Caki2 (cell line): ENCODE results near the gene TEX261. TPM values are rescaled to one million over a fixed set of nuclear protein-coding genes. Genes with fewer than 3 reads are reported as not detected.
"Not testable (repeated sequence)": the region's sequence is repeated elsewhere in the genome, so short reads cannot be mapped to it uniquely, and the experiment has no call there.

Experiments used
- DNase-seq: peaks from one replicate; pipeline ENCODE4 v3.0.0-alpha.2; 2015; ENCODE audit warnings: low read depth
- in situ Hi-C: cut with HindIII; loops from 2 replicates; pipeline ENCODE4 v1.10.0; 2016; ENCODE audit warnings: low sequenced_read_pairs, low pct_unique_long_range_greater_than_20kb, mixed read lengths
- total RNA-seq: library from RNA; depleted of rRNA; stranded (reverse); fragments of >200 nt; shearing (Covaris generic); gene quantifications from 2 replicates; pipeline ENCODE4 v1.2.3, GENCODE V29; 2014; ENCODE audit warnings: low replicate concordance

The TEX261 gene
- total RNA-seq, 1 experiment from 2014 or later = 33.2 TPM

DNA sequence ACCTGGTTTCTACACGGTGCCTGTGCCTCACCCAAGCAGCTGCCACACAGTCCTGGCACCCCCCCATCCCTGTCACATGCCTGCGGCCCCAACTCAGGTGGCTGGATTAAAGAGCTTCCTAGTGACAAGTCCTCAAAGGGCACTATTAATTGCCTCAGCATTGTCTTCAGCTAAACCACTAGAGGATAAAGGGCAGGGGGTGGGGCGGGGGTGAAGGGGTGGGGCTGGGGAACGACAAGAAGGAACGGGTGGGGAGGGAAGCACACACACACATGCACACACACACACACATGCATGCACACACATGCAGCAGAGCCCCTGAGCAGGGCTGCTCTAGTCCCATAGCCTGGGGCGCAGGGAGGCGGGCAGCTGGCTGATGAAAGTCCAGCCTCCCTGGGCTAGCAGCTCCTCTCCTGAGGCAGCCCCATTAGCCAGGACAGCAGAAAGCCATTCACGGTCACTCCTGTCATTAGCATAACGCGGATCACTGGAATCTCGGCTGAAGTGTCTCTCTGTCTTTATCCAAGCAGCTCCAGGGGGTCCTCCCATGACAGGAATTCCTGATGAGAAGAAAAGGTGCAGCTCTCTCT lies 7.4 kb upstream of the TEX261 start:
- in situ Hi-C loops = no loop called here
- DNase-seq = no peak

DNA sequence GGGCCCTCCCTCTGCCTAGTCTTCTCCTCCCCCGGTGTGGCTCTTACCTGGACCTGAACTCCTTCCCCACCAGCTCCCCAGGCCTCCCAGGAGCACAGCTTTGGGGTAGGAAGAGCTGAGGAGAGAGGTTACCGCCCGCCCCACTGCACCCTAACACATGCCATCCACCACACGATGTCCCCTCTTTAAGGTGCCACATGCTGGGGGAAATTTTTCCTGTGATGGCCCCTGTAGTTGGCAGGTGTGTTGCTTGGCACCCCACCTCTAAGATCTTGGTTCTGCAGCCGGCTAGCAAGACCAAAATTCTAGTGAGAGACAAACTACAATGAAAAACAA lies 6.9 kb upstream of the TEX261 start:
- no peak for DNase-seq
- in situ Hi-C loops = no loop called here

DNA sequence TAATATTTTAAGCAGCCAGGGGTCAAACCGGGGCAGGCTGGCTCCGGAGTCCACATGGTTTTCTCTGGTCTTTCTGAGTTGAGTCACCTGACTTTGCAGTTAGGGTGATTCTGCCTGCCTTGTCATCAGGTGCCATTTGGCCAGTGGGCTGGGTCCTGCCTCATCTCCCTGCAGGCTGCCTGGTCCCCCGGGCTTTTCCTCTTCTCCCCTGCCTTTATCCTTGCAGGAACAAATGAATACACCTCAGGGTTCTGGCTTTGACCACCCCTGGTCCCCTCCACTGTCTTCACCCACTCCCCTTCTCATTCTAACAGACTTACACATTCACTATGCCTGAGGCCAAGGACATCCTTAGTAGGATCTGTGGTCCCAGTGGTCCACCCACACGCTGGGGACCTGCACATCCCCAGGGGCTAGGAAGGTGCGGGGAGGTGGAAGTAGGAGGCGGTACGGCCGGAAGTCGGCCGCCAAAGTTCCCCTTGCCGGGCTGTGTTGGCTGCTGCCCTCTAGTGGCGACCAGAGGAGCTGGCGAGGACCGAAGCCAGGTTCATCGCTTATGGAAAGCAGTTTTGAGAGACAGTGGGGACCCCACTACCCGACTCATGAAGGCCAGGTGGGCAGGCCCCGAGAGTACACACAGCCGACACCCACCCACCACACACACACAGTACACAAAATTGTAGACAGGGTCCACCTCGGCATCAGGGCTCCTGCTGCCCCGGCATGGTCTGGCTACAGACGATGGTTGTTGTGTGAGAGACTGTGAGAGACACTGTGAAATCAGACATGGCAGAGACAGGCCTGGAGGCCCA lies 6.3 kb upstream of the TEX261 start:
- in situ Hi-C loops = no loop called here
- peak; percentile 49 for DNase-seq

DNA sequence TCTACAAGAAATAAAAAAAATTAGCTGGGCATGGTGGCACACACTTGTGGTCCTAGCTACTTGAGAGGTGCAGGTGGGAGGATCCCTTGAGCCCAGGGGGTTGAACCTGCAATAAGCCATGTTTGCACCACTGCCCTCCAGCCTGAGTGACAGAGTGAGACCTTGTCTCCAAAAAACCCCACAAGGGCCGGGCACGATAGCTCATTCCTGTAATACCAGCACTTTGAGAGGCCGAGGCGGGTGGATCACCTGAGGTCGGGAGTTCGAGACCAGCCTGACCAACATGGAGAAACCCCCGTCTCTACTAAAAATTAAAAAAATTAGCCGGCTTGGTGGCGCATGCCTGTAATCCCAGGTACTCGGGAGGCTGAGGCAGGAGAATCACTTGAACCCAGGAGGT lies 5.3 kb upstream of the TEX261 start:
- DNase-seq, in situ Hi-C loops: not testable (repeated sequence)

DNA sequence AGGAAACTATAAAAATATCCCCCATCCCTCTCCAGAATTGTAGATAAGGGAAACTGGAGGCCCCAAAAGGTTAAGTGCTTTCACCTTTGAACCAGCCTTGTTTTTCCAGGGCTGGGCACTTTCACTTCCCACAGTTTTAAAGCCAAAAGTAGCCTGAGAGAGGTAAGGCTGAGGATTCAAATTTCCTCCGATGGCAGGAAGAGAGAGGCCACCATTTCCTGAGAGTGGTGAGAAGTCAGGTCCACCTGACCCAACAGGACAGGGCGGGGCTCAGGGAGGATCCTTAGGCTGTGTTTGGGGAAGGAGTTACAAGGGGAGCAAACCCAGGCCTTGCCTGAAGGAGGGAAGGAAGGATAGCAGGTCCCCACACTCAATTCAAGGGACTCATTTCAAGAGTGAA lies 4.7 kb upstream of the TEX261 start:
- DNase-seq = no peak
- in situ Hi-C loops = no loop called here

DNA sequence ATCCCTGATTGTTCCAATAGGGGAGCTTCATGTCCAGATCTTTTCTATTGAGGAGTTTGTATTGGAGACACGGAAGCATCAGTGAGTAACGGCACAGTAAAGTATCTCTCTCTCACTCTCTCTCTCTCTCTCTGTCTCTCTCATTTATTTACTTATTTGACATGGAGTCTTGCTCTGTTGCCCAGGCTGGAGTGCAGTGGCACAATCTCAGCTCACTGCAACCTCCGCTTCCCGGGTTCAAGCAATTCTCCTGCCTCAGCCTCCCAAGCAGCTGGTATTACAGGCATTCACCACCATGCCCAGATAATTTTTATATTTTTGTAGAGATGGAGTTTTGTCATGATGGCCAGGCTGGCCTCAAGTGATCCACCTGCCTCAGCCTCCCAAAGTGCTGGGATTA lies 4.2 kb upstream of the TEX261 start:
- DNase-seq, in situ Hi-C loops: not testable (repeated sequence)

DNA sequence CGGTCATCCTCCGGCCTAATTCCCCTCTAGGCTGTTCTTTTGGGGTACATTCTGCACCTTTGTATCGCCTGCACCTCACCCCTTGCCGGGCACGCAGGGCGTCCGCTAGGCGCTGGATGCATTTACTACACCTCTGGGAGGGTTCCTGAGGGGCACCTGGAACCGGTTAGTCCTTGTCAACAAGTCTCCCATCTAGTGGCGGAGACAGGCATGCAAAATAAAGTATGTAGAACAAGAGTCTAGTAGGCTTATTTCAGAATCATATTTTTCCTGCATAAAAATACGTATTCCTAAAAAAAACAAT lies 705 bp upstream of the TEX261 start:
- in situ Hi-C loops = no loop called here
- DNase-seq = peak; percentile 40

DNA sequence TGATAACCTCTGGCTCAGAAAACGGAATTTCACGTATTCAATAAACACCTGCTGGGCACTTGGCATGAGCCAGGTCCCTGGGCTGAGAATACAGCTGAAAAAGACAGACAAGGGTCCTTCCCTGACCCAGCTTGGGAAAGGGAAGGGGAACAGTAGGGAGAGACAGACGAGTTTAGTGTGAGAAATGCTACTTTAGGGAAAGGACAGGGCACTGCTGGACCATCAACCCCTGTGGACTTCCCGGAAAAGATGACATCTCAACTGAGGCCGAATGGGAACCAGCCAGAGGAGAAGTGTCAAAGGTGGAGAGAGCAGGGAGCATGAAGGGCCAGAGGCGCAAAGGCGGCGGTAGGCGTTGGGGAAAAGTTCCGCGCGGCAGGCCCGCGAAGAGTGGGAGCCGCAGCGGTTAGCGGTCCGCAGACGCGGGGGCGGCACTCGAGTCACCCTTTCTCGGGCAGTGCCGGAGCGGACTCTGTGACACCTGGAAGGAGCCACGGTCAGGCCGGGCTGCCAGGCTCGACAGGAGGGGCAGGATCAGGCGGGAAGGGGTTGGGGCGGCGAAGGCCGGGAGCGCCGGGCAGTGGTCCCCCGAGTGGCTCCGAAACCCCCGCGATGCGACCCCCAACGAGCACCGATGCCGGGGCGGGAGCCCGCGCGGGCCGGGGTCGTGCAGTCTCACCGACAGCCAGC lies 519 bp downstream of the TEX261 start:
- peak; percentile 18 for DNase-seq
- in situ Hi-C loops = no loop called here

DNA sequence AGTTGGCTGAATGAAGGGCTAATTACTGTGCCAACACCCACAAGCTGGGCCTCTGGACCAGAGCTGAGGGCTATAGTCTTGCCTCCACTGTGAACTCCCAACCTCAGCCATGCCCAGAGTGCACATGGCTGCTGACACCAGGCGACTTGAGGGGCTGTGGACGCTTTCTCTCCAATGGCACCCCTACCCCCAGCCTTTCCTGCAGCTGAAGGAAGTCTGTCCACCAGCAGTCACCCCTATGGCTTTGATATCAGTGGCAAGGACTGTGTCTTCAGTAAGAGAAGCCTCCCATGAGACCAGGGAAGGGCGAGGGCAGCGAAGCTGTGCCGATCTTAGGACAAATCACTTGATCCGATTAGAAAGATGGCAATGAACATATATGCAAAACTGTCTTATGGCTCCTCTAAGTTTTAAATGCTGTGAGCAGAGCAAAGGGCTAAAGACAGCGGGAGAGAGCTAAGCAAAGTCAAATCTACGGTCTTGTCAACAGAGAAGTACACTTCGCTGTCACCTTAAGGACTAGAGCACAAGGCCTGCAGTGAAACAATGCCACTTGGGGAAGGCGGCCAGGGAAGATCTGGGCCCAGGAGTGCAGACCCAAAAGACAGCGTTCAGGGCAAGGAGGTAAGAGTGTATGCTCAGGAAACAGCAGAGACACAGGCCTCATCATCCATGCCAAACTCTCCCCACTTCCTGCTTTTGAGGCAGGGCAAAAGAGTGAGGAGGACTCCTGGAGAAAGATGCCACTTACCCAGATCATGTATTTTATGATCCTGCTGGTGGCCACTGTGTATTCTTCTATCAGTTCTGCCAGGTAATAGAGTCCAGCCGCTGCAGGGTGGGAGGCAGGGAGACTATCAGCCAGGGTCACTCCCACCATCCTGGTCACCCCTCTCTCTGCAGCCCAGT lies 1.5 kb downstream of the TEX261 start:
- no peak for DNase-seq
- in situ Hi-C loops = no loop called here

DNA sequence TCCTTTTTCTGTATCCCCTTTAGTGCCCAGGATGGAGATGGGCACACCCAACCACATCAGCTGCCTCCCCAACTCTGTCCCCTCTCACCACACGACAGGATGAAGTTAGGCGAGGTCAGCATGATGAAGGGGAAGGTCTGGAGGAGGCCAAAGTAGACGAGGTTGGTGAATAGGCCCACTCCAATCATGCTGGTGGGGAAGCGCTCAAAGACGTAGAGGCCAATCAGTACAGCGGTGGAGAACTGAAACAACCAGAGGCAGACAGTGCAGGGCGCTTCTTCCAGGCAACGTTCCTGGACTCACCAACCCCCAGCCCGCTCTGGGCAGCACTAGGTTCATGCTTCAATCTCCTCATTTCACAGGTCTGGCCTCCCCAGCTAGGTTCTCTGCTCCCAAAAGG lies 2.9 kb downstream of the TEX261 start:
- DNase-seq = no peak
- in situ Hi-C loops = no loop called here

DNA sequence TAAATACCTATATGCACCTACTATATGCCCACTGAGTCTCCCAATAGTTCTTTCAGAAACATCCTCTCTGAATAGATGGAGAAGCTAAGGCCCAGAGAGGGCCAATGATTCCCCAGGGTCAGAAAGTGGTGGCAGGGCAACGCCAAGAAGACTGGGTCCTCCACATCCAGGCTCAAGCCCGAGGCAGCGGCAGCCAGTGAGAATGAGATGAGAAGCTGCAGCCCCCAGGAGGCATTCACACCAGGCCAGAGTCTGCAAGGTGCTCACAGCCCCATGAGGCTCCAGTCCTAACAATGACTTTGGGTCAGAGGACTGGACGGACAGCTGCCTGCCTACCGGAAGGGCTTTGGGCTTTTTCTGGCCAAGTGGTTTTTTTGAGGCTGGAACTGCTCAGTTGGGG lies 3.5 kb downstream of the TEX261 start:
- DNase-seq = no peak
- in situ Hi-C loops = no loop called here

DNA sequence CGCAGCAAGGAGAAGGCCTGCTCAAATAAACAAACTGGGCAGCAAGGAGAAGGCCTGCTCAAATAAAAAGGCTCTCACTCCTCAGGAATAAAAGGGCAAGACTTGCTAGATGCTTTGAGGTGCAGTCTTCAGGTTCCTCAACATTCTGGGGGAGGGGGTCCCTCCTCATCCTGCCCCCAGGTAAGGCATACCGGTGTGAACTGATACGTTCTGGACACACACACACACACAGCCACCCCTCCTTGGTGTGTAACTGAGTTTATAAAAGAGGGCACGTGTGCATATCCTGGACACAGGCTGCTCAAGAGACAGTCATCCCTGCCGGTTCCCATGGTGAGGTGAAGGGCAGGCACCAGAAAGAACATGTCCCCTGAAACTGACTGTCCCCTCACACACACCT lies 4.5 kb downstream of the TEX261 start:
- DNase-seq = no peak
- in situ Hi-C loops = no loop called here

DNA sequence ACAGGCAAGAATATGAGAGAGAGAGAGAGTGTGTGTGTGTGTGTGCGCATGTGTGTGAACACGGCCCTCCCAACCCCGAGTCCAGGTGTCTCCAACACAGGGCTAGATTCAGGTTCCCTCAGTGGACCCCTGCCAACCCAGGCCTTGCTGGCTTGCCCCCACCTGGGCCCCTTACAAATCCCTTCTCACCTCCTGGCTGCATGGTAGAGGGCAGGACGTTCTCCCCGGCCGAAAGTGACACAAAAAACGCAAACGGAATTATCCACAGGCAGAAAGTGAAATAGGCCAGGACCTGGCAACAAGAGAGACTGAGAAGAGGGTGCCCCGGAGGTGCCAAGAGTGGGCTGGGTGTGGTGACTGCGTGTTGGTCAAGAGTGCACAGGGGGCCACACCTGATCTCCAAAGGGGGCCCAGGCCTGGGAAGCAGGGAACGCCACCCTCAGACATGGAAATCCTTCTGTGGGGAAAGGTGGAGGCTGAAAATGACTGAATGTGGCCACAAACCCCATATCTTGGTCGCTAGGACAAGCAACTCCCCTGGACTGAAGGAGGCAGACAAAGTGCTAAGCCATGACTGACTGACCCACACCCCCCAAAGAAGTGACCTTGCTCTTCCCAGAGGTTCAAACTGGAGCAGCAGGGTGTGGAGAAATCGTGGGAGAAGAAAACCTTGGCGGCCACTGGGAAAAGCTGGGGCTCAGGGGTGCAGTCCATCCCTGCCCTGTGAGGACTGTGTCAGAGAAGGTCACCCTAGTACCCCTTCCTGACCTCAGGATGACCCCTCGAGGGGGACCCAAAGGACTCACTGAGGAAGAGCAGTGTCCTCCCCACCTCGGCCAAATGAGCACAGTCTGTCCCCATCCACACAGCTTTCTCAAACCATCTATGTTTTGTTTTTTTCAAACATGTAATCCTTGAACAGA lies 5.7 kb downstream of the TEX261 start:
- no peak for DNase-seq
- in situ Hi-C loops = no loop called here

DNA sequence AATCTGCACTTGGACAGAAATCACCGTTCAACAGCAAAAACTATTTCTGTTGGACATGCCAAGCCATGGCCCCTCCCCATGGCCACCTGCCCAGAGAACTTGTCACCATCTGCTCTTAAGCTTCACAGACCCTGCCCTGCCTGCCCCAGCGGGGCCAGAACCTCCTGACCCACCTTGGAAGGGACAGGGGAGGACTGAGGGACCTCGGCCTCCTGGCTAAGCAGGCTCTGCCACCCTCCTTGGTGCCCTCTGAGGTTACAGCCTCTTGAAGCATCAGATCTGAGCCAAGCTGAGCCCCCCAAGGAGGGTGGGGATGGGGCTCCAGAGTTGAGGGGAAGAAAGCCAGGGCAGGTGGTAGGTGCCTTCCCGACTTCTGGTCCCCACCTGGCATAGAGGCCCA lies 6.5 kb downstream of the TEX261 start:
- no peak for DNase-seq
- in situ Hi-C loops = no loop called here

DNA sequence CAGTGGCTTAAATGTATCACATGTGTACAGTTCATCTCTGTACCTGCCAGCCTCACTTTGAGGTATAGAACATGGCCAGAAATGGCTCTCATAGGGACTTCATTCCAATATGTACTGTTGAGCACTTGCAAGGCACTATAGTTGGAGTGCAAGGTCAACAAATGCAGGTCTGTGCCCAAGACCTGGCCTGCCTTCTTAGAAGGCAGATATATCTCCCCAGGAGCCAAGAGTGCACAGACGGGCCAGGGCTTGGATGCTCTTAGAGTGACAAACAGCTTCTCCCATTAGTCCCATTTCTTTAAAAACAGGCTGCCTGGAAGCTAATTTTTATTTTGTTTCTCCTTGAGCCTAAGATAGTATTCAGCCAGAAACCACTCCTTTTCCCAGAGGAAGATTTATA lies 7.3 kb downstream of the TEX261 start:
- DNase-seq = no peak
- in situ Hi-C loops = no loop called here

DNA sequence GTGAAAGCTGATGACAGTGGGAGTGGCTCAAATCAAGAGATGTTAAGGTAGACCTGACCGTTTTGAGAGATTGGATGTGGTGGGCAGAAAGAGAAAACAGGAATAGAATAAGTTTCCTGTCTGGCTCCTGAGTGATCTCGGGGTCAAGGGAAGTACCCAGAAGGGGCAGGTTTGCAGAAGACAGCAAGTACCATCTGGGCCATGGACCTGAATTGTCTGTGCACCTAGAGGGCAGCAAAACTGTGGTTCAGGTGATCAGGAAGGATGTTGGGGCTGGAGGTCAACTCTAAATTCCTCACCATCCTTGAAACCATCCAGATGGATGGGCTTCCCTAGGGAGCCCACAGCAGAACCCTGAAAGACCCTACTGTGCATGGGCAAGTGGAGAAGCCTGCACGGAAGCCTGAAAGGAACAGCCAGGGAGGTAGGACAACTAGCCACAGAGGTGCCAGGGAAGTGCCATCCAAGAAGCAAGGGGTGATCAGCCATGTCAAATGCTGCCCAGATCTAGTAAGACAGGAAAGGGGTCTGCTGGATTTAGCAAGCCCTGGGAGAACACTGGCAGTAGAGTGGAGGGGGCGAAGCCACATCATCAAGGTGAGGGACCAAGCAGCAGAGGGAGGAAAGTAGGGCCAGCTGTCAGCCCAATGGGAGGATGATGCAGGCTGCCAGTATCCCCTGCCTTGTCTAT lies 8.0 kb downstream of the TEX261 start:
- DNase-seq = no peak
- in situ Hi-C loops = no loop called here

DNA sequence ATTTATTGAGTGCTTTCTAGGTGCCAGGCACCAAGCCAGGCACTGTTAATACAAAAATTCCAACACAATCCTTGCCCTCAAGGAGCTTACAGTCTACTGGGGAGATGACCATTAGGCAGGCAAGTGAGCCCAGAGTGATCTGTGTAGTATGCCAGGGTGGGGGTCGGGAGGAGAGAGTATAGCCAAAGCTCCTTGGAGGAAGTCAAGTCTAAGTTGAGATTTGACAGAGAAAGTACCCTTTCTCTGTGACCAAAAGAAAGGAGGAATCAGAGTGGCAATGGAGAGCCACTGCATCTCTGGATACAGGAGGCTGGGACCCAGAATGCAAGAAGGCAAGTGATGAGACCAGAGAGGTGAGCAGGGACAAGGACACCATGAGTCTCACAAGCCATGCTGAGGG lies 8.7 kb downstream of the TEX261 start:
- DNase-seq = no peak
- in situ Hi-C loops = no loop called here
